Measurements from ENCODE around the gene DGKB.

DGKB gene

GRCh38 chr7:14902589-14903067 is at the start of gene DGKB:
TSS of gene DGKB (minus strand) at chr7:14902751.
- DNase-seq, result no peak

DNA sequence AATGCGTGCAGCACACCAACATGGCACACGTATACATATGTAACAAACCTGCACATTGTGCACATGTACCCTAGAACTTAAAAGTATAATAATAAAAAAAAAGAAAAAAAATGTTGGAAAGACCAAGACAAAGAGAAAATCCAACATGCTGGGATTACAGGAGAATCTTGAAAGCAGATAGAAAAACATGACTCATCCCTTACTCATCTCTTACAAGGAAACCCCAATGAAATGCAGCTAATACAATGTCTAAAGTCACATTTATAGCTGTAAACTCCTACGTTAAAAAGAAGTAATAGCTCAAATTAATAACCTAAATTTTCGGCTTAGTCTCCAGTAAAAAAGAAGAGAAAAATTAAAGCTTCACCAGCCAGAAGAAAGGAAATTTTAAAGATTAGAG is 47.5 kb upstream of the DGKB start:
- no peak for DNase-seq

DNA sequence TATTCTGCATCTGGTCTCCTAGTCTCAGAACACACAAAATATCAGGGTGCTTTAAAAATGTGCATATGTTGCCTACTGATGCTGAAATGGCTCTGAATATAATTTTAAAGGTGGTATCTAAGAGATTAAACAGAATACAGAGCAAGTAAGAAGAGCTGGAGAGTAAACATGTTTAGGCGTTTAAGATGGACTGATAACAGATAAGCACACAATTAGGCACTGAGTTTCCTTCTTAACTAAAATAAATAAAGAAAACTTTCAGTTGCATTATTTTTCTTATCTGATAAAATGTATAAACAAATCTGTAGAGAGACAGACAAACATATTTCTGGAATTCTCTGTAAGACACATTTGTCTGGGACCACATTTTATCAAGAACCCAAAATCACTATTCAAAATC is 35.6 kb upstream of the DGKB start:
- no peak for DNase-seq

DNA sequence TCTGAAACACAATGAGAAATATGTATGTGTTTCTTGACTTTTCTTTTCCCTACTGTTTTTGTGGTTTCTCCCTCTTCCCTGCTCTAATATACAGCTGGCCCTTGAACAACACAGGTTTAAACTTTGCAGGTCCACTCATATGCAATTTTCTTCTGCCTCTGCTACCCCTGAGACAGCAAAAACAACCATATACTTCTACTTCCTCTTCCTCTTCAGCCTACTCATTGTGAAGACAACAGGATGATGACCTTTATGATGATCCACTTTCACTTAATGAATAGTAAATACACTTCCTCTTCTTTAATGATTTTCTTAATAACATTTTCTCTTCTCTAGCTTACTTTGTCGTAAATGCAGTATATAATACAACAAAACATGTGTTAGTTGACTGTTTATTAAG is 35.0 kb upstream of the DGKB start:
- no peak for DNase-seq

DNA sequence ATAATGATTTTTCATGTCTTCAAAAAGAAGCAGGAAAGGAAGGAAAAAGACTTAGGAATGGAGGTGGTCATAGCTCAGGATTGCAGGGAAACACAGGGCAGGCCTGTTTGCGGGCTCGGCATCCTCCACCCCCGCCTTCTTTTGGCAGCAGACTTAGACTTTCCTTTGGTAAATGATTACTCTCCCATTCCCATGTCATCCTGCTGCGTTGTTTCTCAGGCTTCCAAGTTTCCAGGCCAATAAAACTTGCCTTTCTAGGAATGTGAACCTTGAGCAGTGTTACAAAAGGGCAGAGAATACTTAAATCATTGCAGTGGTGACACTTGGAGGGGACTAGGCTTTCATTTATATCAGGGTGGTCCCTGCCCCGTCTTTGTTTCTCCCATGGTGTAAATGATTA is 34.0 kb upstream of the DGKB start:
- no peak for DNase-seq

- DNase-seq, result no peak
These were observed 32.3 kb upstream of the DGKB start for GRCh38 chr7:14934839-14935238.

DNA sequence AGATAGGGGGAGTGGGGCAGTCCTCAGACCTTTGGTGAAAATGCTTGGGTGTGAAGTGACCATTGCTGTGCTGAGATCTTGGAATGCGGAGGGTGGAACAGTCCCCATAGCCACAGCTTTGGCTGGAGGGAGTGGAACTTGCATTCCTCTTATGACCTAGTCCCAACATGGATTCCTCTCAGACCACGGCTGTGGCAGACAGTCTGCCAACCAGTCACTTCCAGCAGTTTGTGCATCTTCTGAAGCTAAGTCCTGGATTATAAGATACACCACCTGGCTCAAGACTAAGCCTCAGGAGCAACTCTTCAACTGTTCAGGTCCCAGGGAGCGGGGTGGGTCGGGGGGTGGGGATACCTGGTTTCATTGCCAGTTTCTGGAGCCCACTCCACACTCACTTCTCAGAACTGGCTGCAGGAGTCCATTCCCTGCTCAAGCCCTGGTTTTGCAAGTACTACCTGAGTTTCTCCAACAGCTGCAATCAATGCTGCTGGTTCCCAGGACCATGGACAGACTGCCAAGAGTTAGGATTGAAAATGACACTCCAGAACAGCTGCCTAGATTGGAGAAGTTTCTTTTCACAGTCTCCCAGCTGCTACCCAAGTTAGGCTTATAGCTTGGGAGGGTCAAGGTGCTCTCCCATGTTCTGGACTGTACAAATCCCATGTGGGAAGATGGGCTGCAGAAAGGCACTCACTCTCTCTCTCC is 29.1 kb upstream of the DGKB start:
- DNase-seq, result no peak

- DNase-seq, result no peak
These were observed 21.8 kb upstream of the DGKB start for GRCh38 chr7:14924398-14924797.

DNA sequence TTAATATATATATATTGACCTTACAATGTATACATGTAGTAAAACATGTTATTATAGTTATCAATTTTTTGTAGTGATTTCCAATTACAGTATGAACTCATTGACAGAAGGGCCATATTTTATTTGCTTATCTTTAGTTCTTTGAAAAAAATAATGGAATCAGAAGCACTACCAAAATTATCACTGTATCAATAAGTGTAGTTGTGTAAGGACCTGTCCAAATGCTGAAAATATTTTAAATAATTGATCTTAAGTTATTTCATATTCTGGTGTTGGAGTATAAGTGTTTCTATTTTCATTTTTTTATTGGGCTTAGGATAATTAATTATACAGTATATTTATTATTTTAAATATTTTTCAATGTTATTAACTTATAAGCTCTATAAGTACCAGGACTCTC is 8.5 kb upstream of the DGKB start:
- no peak for DNase-seq

DNA sequence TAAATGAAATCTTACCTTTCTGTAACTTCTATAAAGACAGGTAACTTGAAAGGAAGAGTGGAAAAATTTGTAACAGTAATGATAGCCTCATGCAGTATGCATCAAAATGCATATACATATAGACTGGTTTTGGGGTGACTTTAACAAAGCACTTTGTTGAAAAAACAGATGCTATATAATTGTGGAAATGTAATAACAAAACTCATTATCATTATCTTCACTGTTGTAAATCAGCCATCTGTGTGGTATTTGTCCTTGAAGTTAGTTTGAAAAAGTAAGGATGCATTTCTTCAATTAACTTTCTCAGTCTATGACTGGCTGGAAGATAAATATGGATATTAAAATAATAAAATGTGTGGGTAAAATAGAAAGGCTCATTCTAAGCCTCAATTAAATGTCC is 6.1 kb upstream of the DGKB start:
- DNase-seq, result no peak

DNA sequence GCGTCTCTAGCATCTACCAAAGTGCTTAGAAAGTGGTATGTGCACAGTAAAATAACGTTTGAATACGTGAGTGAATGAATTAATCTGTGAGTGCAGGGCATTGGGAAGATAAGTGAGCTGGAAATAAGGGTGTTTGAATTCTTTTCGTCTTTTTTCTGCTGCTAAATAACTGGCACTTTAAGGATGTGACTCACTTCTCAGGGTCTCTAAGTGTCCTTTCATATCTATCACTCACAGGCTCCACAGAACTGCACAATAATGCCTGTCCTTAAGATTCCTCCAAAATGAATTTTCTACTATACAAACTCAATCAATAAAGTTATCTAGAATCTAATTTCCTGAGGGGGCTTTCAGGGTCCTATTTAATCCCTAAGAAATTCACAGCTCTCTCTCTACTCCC is 3.2 kb upstream of the DGKB start:
- DNase-seq, result no peak

GRCh38 chr7:14900051-14900450 is 2.5 kb downstream of the DGKB start:
- no peak for DNase-seq

DNA sequence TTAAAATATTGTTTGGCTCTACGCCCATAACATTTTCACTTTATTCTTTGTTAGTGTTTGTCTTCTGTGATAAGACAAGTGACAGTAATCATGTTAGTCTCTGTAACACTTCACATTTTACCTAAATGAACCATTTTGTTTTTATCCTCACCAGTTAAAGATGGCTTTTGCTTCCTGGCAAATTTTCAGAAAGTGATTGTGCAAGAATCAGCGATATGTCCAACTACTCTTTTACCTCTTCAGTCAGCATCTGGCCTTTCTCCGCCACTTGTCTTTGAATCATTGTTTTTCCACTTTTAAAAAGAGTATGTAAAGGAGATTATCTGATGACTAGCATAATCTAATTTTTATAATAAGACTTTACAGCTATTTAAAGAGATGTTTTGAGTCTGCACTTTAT is 3.5 kb downstream of the DGKB start:
- DNase-seq, result no peak

DNA sequence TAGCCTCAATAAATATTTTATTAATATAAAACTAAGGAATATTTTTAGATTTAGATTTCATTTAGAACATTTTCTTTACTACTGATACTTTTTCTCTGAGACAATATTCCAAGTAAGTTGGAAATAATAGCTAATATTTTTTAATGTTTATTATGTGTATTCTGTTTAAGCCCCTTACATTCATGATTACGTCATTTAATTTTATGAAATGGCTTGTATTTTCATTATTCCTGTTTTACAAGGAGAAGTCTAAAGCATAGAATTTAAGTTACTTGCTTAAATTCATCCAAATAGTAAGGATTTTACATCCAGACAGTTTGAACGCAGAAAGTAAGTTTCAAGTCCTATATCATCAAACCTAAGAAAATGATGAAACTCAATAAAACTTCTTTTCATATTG is 6.1 kb downstream of the DGKB start:
- no peak for DNase-seq

GRCh38 chr7:14894826-14895225 is 7.7 kb downstream of the DGKB start:
- DNase-seq, result no peak

DNA sequence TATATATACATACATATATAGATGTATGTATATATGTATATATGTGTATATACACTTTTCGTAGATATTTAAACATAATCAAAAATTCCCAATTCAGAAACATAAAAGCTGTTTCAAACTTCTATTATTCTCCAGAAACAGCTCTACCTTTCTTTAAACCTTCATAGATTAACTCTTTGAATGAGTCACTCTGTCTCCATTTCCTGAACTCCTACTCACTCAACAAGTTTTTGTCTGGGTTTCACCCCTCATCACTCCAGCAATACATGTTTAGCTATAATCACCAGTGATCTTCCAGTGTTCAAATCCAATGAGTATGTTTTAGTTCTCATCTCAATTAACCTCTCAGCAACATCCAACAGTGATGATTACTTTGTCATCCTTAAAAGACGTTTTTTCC is 9.6 kb downstream of the DGKB start:
- no peak for DNase-seq

- DNase-seq, result no peak
These were observed 11.3 kb downstream of the DGKB start for GRCh38 chr7:14891289-14891688.

DNA sequence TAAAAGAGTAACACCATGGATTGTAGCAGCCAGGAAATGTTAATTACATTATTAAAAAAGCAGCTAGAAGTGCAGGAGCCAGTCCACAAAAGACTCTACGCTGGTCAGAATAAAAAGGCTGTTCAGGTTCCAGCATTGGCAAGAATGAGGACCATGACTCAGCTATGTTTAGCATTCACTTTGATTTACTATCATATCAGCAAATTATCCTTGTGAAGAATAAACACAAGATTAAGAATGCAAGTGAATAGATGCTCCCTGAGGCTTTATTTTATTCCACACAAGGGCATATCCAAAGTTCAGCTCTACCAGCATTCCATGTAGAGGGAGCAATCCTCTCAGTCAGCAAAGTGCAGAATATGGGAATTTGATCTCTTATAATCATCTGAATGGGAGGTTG is 13.6 kb downstream of the DGKB start:
- no peak for DNase-seq

GRCh38 chr7:14886533-14886932 is 16.0 kb downstream of the DGKB start:
- DNase-seq, result no peak

DNA sequence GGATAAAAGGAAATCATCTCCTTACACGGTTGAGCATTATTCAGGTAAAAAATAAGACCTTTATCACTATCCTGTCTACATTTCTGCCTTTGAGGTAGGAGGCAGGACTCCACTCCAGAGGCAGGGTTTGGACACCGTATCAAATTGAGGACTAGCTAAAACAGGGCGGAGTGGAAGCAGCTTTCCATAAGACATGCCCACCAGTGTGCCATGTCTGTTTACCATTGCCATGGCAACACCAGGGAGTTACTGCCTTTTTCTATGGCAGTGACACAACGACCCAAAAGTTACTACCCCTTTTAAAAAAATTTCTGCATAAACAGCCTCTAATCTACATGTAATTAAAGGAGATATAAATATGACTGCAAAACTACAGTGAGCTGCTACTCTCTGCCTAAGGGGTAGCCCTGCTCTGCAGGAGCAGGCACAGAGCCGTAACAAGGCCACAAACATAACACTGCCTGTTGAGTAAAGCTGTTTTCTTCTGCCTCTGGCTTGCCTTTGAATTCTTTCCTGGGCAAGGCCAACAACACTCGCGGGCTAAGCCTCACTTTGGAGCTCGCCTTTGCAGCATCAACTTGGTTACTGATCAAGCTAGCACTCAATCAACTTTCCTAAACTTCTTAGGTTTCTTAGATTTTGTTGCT is 26.5 kb downstream of the DGKB start:
- no peak for DNase-seq

DNA sequence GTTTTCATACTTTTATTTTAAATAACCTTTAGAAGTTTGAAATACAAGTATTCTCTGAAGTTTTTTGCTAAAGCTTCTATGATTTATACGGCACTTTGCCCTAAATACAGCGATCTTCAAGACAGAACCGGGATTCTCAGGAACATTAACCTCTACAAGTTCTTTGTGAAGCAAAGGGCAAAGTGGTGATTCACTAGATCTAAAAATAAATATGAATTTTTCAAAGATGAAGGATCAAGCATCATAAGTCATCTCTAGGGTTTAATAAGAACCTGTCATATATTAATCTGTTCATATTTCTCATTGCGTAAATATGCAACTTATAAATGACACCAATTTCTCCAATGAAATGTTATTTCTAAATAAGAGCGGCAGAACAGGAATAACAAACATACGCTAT is 30.7 kb downstream of the DGKB start:
- no peak for DNase-seq

DNA sequence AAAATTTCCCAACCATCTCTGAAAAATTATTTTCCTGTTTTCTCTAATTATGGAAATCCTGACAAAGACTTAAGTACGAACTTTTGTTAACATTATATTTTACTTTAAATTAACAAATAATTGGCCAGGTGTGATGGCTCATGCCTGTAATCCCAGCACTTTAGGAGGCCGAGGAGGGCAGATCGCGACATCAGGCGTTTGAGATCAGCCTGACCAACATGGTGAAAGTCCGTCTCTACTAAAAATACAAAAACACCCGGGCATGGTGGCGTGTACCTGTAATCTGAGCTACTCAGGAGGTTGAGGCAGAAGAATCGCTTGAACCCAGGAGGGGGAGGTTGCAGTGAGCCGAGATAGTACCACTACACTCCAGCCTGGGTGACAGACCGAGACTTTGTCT is 32.2 kb downstream of the DGKB start:
- no peak for DNase-seq

DNA sequence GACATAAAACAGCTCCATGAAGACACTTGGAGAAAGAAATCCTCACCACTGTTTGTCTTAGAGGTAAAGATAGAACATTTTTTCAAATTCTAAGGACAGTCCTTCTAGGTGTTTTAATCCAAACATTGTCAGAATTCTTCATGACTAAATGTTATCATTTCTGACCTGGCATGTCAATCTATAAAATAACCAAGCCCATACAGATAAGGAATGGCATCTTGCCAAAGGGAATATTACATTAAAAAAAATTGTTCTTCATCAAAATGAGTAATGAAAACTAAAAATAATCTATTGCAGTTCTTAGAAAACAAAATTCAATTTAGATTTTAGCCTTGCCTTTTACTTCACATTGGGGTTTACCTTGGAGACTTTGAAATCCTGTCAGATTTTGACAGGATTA is 33.6 kb downstream of the DGKB start:
- no peak for DNase-seq

GRCh38 chr7:14861456-14861855 is 41.1 kb downstream of the DGKB start:
- no peak for DNase-seq

DNA sequence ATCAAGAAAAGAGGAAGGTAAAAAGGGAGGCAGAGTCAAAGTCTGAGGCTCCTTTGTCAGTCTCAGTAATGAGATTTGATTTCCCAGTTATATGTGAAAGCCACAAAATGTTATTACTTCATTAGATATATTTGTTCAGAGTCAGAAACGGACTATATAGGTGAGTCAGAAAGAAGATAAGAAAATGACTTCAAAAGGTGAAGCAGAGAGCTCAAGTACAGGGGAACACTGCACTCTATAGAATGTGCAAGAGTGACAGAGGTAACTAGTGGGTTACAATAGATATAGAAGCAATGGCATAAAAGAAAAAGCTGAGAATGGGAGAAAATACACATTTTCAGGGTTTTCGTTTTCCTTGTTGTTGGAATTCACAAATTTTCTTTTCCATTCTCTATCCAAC is 43.3 kb downstream of the DGKB start:
- DNase-seq, result no peak

Data from stimulated activated naive CD4-positive, alpha-beta T cell (primary cell).